ENCODE data around the gene SPRYD7.
"Not testable (repeated sequence)": the region's sequence is repeated elsewhere in the genome, so short reads cannot be mapped to it uniquely, and the experiment has no call there.

Gene SPRYD7

DNA sequence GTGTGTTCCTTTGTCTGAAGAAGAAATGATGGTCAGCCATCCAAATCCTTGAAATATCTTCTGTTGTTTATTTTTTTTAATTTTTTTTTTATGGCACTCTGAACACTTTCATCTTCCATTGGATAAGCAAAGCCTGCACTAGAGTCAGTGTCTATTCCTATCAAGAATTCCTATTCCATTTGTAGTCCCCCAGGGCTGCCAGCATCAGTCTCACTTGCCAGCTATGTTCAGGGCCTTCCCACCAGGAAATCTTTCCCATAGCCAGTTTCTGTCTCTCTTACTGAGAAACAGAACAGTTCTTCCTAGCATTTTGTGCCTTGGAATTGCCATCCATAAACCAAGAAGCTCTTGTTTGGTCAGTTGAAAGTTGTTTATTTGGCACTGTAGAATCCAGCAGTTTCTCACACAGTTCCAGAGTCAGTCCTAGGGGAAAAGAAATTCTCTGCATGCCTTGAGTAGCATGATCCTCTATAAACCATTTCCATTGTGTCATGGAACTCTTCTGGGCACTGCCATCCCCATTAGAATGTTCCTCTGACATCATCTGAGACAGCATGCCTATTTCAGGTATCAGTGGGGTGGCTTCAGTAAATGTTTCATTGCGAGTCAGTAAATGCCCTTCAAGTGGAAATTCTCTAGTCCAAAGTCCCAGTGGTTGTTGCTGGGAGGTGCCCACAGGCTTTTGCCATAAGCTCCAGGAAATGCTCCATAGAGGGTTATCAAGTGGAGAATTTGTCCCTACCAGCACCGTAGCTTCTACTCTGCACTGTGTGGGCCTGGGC is 18.7 kb upstream of the SPRYD7 start:
- Histone ChIP-seq H3K36me3 (ENCODE audit: insufficient read depth, low read length) (peaks cover 16% of the 10 kb centered on the region), H3K4me3 (ENCODE audit: low read depth, low read length) (no peak overlapping the region), H2AFZ (ENCODE audit: low read length, unreplicated experiment) (no peak overlapping the region), H3K4me1 (ENCODE audit: control insufficient read depth, insufficient read depth, low read length, unreplicated experiment) (no peaks in the 10 kb centered on the region), H3K79me2 (ENCODE audit: control insufficient read depth, insufficient read depth, low read length, unreplicated experiment) (no peaks in the 10 kb centered on the region), H3K27me3 (ENCODE audit: insufficient read depth, low read length) (no peaks in the 10 kb centered on the region), H3K27ac (ENCODE audit: low read depth, low read length) (no peak overlapping the region)

DNA sequence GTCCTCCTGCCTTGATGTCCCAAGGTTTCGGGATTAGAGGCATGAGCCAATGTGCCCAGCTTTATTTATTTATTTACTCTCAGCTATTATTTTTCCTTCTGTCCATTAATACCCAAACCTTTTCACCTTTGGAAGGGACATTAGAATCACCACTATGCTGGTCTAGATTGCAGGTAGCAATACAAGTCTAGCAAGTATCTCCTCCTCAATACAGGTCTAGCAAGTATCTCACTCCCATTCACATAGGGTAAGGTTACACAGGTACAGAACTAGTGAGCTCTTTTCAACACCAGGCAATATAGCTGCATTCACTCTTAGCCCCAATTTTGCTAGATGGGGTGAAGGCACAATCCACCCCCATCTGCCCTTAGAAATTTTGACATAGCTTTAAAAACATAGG is 17.4 kb upstream of the SPRYD7 start:
- H3K79me2 ChIP-seq (ENCODE audit: control insufficient read depth, insufficient read depth, low read length, unreplicated experiment) = no peaks in the 10 kb centered on the region
- peaks cover 3% of the 10 kb centered on the region; the same call in 1 of the 2 replicates for H3K36me3 ChIP-seq (ENCODE audit: insufficient read depth, low read length)
- no peak overlapping the region for H3K27ac ChIP-seq (ENCODE audit: low read depth, low read length)
- no peaks in the 10 kb centered on the region for H3K27me3 ChIP-seq (ENCODE audit: insufficient read depth, low read length)
- no peak overlapping the region for H2AFZ ChIP-seq (ENCODE audit: low read length, unreplicated experiment)
- no peak overlapping the region for H3K4me3 ChIP-seq (ENCODE audit: low read depth, low read length)
- no peaks in the 10 kb centered on the region for H3K4me1 ChIP-seq (ENCODE audit: control insufficient read depth, insufficient read depth, low read length, unreplicated experiment)

DNA sequence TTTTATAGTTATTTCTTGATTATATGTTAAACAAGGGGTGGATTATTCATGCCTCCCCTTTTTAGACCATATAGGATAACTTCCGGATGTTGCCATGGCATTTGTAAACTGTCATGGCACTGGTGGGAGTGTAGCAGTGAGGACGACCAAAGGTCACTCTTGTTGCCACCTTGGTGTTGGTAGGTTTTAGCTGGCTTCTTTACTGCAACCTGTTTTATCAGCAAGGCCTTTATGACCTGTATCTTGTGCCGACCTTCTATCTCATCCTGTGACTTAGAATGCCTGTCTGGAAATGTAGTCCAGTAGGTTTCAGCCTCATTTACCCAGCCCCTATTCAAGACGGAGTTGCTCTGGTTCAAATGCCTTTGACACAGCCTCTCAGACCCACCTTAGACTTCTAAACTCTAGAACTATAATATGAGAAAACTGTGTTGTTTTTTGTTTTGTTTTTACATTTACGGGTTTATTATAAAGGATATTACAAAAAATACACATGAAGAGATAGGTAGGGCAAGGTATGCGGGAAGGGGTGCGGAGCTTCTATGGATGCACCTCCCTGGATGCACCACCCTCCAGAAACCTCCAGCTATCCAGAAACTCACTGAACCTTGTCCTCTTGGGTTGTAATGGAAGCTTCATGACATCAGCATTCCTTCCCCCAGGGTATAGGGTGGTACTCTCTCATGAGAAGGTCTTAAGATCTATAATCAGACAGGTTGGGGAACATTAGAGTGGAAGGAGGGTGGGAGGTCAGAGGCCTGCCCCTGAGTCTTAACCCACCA is 15.8 kb upstream of the SPRYD7 start:
- Histone ChIP-seq H3K4me1 (ENCODE audit: control insufficient read depth, insufficient read depth, low read length, unreplicated experiment) (no peaks in the 10 kb centered on the region), H3K27ac (ENCODE audit: low read depth, low read length) (no peak overlapping the region), H3K4me3 (ENCODE audit: low read depth, low read length) (no peak overlapping the region), H2AFZ (ENCODE audit: low read length, unreplicated experiment) (no peak overlapping the region), H3K79me2 (ENCODE audit: control insufficient read depth, insufficient read depth, low read length, unreplicated experiment) (no peaks in the 10 kb centered on the region), H3K36me3 (ENCODE audit: insufficient read depth, low read length) (no peaks in the 10 kb centered on the region), H3K27me3 (ENCODE audit: insufficient read depth, low read length) (no peaks in the 10 kb centered on the region)

DNA sequence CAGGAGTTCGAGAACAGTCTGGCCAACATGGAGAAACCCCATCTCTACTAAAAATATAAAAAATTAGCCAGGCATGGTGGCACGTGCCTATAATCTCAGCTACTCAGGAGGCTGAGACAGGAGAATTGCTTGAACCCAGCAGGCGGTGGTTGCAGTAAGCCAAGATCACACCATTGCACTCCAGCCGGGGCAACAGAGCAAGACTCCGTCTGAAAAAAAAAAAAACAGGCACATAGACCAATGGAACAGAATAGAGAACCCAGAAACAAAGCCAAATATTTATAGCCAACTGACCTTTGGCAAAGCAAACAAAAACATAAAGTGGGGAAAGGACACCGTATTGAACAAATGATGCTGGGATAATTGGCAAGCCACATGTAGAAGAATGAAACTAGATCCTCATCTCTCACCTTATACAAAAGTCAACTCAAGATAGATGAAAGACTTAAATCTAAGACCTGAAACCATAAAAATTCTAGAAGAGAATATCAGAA is 12.7 kb upstream of the SPRYD7 start:
- H3K27ac ChIP-seq (ENCODE audit: low read depth, low read length); H3K4me1 ChIP-seq (ENCODE audit: control insufficient read depth, insufficient read depth, low read length, unreplicated experiment); H2AFZ ChIP-seq (ENCODE audit: low read length, unreplicated experiment); H3K79me2 ChIP-seq (ENCODE audit: control insufficient read depth, insufficient read depth, low read length, unreplicated experiment); H3K4me3 ChIP-seq (ENCODE audit: low read depth, low read length); H3K27me3 ChIP-seq (ENCODE audit: insufficient read depth, low read length); H3K36me3 ChIP-seq (ENCODE audit: insufficient read depth, low read length): not testable (repeated sequence)

DNA sequence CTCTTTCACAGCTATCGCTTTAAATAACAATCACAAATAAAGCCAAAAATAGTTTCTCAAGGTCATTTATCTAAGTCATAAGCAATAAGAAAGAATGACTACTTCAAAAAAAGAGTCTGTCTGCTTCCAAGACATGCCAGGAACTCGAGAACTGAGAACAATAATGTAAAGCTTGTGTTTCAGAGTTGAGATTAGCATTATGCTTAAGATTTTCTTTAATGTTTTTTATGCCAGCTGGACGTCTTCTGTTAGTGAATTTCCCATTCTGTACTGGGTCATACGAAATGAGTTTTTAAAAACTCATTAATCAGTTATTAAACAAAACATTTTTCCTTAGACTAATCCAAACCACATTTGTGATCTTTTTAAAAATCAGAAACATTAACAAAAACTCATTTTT is 3.2 kb upstream of the SPRYD7 start:
- no peak overlapping the region for H3K4me3 ChIP-seq (ENCODE audit: low read depth, low read length)
- no peak overlapping the region for H2AFZ ChIP-seq (ENCODE audit: low read length, unreplicated experiment)
- H3K27me3 ChIP-seq (ENCODE audit: insufficient read depth, low read length) = no peaks in the 10 kb centered on the region
- H3K27ac ChIP-seq (ENCODE audit: low read depth, low read length) = no peak overlapping the region
- H3K36me3 ChIP-seq (ENCODE audit: insufficient read depth, low read length) = no peaks in the 10 kb centered on the region
- H3K4me1 ChIP-seq (ENCODE audit: control insufficient read depth, insufficient read depth, low read length, unreplicated experiment) = peaks cover 5% of the 10 kb centered on the region
- H3K79me2 ChIP-seq (ENCODE audit: control insufficient read depth, insufficient read depth, low read length, unreplicated experiment) = peaks cover 8% of the 10 kb centered on the region

DNA sequence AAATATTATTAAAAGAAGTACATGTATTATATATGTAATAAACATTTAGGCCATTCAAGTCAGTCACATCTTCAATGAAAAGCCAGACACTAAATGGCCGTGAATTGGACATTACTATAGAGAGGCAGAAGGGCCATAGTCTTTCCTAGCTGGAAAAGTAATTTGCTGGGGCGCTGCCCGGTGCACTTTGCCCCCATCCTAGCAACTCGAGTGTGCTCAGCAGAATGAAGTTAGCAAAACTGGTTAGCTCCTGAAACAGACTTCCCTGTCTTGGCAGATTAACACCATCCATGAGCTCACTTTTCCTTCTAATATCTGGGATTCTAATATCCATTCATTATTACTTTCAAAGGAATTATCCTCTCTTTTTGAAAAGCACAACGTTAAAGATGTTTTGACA is 2.8 kb upstream of the SPRYD7 start:
- Histone ChIP-seq H3K4me3 (ENCODE audit: low read depth, low read length) (no peak overlapping the region), H3K27me3 (ENCODE audit: insufficient read depth, low read length) (no peaks in the 10 kb centered on the region), H3K79me2 (ENCODE audit: control insufficient read depth, insufficient read depth, low read length, unreplicated experiment) (peaks cover 11% of the 10 kb centered on the region), H3K4me1 (ENCODE audit: control insufficient read depth, insufficient read depth, low read length, unreplicated experiment) (peaks cover 5% of the 10 kb centered on the region), H3K27ac (ENCODE audit: low read depth, low read length) (no peak overlapping the region), H3K36me3 (ENCODE audit: insufficient read depth, low read length) (no peaks in the 10 kb centered on the region), H2AFZ (ENCODE audit: low read length, unreplicated experiment) (no peak overlapping the region)

DNA sequence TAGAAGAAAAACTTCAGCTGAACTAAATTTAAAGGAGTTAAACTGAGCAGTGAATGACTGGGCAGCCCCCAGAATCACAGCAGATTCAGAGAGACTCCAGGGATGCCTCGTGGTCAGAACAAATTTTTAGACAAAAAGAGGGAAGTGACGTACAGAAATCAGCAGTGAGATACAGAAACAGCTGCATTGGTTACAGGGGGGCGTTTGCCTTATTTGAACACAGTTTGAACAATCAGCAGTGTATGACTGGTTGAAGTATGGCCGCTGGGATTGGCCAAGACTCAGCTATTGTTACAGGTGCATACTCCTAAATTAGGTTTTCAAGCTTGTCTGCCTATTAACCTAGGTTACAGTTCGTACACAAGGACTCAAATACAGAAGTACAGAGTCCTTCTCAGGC is 2.2 kb upstream of the SPRYD7 start:
- Histone ChIP-seq H3K27ac (ENCODE audit: low read depth, low read length) (no peak overlapping the region), H3K4me1 (ENCODE audit: control insufficient read depth, insufficient read depth, low read length, unreplicated experiment) (peaks cover 5% of the 10 kb centered on the region), H3K27me3 (ENCODE audit: insufficient read depth, low read length) (no peaks in the 10 kb centered on the region)

DNA sequence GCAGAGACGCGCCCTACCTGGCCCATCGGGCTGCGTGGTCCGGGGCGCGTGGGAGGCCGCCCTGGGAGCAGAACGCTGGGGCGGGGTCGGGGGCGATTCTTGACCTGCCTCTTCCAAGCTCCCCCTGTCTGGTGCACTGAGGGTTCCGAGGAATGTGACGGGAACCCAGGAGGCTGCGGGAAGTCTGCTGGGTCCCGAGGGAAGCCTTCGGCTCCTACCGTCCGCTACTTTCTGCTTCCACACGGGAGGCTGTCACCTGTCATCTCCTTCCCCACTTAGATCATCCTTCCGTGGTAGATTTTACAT is 781 bp upstream of the SPRYD7 start:
- Histone ChIP-seq H3K36me3 (ENCODE audit: insufficient read depth, low read length) (no peaks in the 10 kb centered on the region), H3K79me2 (ENCODE audit: control insufficient read depth, insufficient read depth, low read length, unreplicated experiment) (peaks cover 27% of the 10 kb centered on the region), H3K4me3 (ENCODE audit: low read depth, low read length) (peak overlapping the region; percentile 77), H3K27ac (ENCODE audit: low read depth, low read length) (no peak overlapping the region), H3K27me3 (ENCODE audit: insufficient read depth, low read length) (no peaks in the 10 kb centered on the region), H2AFZ (ENCODE audit: low read length, unreplicated experiment) (peak overlapping the region; percentile 87), H3K4me1 (ENCODE audit: control insufficient read depth, insufficient read depth, low read length, unreplicated experiment) (peaks cover 17% of the 10 kb centered on the region)

More for the DNA sequence above, 2.2 kb upstream of the SPRYD7 start:
- Histone ChIP-seq H2AFZ (ENCODE audit: low read length, unreplicated experiment) (no peak overlapping the region), H3K79me2 (ENCODE audit: control insufficient read depth, insufficient read depth, low read length, unreplicated experiment) (peaks cover 14% of the 10 kb centered on the region), H3K36me3 (ENCODE audit: insufficient read depth, low read length) (no peaks in the 10 kb centered on the region), H3K4me3 (ENCODE audit: low read depth, low read length) (no peak overlapping the region)

DNA sequence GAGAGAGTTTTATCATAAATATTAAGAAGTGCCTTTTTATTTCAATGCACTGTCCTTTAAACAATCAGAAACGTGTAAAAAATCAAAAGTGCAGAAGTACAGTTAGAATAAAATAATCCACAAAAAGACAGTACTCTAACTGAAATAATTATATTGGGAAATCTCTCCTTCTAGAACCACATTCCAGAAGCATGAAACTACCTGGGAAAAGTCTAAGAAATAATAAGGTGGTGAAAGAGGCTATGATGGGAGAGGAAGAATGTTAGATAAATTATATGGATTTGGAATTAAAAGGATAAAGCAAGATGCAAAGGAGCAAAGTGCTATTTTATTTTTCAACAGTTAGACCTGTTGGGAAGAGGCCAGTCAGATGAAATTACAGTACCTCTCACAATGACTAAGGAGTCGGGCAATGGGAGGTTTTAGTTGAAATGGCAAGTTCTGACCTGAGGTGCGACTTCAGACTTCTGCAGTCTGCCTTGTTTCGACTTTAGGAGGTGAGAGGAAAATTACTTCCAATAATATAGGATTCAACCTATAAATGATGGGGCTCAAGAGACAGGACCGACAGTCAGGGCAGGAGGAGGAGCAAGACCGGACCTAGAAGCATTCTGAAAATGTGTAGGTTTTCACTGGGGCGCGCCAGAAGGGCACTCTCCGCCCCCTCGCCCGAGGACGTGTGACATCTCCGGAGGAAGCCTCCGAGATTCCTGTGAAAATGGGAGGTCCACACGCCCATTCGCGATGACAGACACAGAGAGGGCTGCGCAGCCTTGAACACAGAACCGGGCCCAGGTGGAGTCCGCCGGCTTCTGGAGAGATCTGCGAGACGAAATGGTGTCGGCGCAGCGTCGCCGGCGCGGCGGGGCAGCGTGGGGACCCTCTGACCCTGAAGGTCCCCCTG is 717 bp downstream of the SPRYD7 start:
- peaks cover 36% of the 10 kb centered on the region for H3K79me2 ChIP-seq (ENCODE audit: control insufficient read depth, insufficient read depth, low read length, unreplicated experiment)
- peak overlapping the region; percentile 62 for H3K27ac ChIP-seq (ENCODE audit: low read depth, low read length)
- H3K27me3 ChIP-seq (ENCODE audit: insufficient read depth, low read length) = no peaks in the 10 kb centered on the region
- H3K4me3 ChIP-seq (ENCODE audit: low read depth, low read length) = peak overlapping the region; percentile 77
- peak overlapping the region; percentile 59 for H2AFZ ChIP-seq (ENCODE audit: low read length, unreplicated experiment)
- no peaks in the 10 kb centered on the region for H3K36me3 ChIP-seq (ENCODE audit: insufficient read depth, low read length)
- peaks cover 18% of the 10 kb centered on the region for H3K4me1 ChIP-seq (ENCODE audit: control insufficient read depth, insufficient read depth, low read length, unreplicated experiment)

DNA sequence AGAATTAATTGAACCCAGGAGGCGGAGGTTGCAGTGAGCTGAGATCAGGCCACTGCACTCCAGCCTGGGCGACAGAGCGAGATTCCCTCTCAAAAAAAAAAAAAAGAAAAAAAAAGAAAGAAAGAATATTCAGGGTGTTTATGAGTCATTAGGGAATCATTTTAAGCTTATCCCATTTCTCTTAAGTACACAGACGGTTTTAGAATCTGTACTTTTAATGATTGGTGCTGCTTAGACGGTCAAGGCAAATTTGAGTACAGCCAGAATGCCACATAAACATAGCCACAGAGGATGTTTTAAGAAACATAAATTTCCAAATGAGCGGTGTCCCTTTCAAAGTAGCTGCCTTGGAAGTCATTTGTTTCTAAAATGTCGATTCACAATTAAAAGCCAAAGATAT is 2.6 kb downstream of the SPRYD7 start:
- Histone ChIP-seq H3K27me3 (ENCODE audit: insufficient read depth, low read length) (no peaks in the 10 kb centered on the region), H3K27ac (ENCODE audit: low read depth, low read length) (no peak overlapping the region), H3K4me1 (ENCODE audit: control insufficient read depth, insufficient read depth, low read length, unreplicated experiment) (peaks cover 18% of the 10 kb centered on the region), H3K79me2 (ENCODE audit: control insufficient read depth, insufficient read depth, low read length, unreplicated experiment) (peaks cover 36% of the 10 kb centered on the region), H2AFZ (ENCODE audit: low read length, unreplicated experiment) (no peak overlapping the region), H3K36me3 (ENCODE audit: insufficient read depth, low read length) (no peaks in the 10 kb centered on the region; the same call in 1 of the 2 replicates), H3K4me3 (ENCODE audit: low read depth, low read length) (peak overlapping the region; percentile 44; the same call in 1 of the 2 replicates)

Measured in ACC112 (cell line).